Right lobe of liver (tissue), 6 donors: Measurements from ENCODE around the gene DISP3. TPM values are rescaled to one million over a fixed set of nuclear protein-coding genes. Genes with fewer than 3 reads are reported as not detected.
"Not testable (repeated sequence)": the region's sequence is repeated elsewhere in the genome, so short reads cannot be mapped to it uniquely, and the experiment has no call there.

Experiments used
- ATAC-seq, 4 donors: fragments of 200-7000 bp; cut with Tn5 transposase; one replicate each; pipeline ENCODE4 v1.9.1; 2020; ENCODE audit warnings: mild to moderate bottlenecking in 4 of 4, moderate library complexity in 4 of 4
- DNase-seq, 3 donors: peaks; one replicate each; pipeline ENCODE4 v3.0.0-alpha.2; 2020
- H3K27ac ChIP-seq, 3 donors: fragments of 200-600 bp; one replicate each; pipeline ENCODE4 v1.8.0; 2022
- H3K27me3 ChIP-seq, 2 donors: fragments of 200-600 bp; one replicate each; pipeline ENCODE4 v1.8.0; 2022
- H3K36me3 ChIP-seq, 4 donors: fragments of 200-600 bp; sonication (generic) in 1 of 4; one replicate each; pipeline versions ENCODE4 v1.5.1 to v1.8.0; 2017 to 2022; ENCODE audit warnings: control low read depth in 1 of 4
- H3K4me1 ChIP-seq, 4 donors: fragments of 200-600 bp; sonication (generic) in 1 of 4; one replicate each; pipeline versions ENCODE4 v1.5.1 to v1.8.0; 2017 to 2022; ENCODE audit warnings: control low read depth in 1 of 4
- H3K4me3 ChIP-seq, 3 donors: fragments of 200-600 bp; one replicate each; pipeline ENCODE4 v1.8.0; 2022
- H3K9me3 ChIP-seq, 4 donors: fragments of 200-600 bp; sonication (generic) in 1 of 4; one replicate each; pipeline versions ENCODE4 v1.5.1 to v1.8.0; 2017 to 2022; ENCODE audit warnings: control low read depth in 1 of 4
- POLR2A ChIP-seq: fragments of 450-650 bp; IDR thresholded peaks from one replicate; pipeline ENCODE4 v1.6.1; 2017; ENCODE audit warnings: antibody characterized with exemption, mild to moderate bottlenecking
- WGBS: methylation state at CpG from one replicate; pipeline ENCODE4 v1.1.6; 2018; ENCODE audit warnings: low coverage, low lambda C conversion rate; ENCODE audit not compliant: insufficient coverage; ENCODE audit errors: missing lambda C conversion rate; 5-methylcytosine and 5-hydroxymethylcytosine counted together
- intact Hi-C, 2 donors: fragments of 100-400 bp; cut with DNase I; formaldehyde crosslinking; loops; one replicate each; pipeline versions ENCODE4 v1.11.2 to v1.14.1; 2022
- total RNA-seq, 6 experiments: library from RNA; depleted of rRNA in 2 of 6; stranded (reverse); fragments of >200 nt in 2 of 6; fragmentation: NEBNext Ultra II Directional in 3 of 6; extraction: Animal tissue kit (Norgen Biotek cat#: 25700) in 3 of 6; gene quantifications; one replicate each; pipeline versions ENCODE4 v1.1.0 to v1.2.4, GENCODE V29; 2016 to 2023
- TF ChIP-seq, protein P1 (sequence below), 4 donors: fragments of 200-600 bp in 3 of 4; fragments of 450-650 bp in 1 of 4; IDR thresholded peaks; one replicate each; pipeline versions ENCODE4 v1.5.1 to v1.8.0; 2016 to 2022; ENCODE audit warnings: antibody characterized with exemption in 4 of 4, mild to moderate bottlenecking in 2 of 4
- donor health status: DM: no; HTN: yes; CAD: no.
- donor health status: DM: no; HTN: no; CAD: no.
- donor health status: DM: no; HTN: no; CAD: no.
- donor health status: DM: no; HTN: yes; CAD: no.
- donor health status: DM: no; HTN: yes; CAD: no.

The DISP3 gene
- total RNA-seq, 6 experiments from 2014 or later: 0.06 TPM; not detected in 5

DNA sequence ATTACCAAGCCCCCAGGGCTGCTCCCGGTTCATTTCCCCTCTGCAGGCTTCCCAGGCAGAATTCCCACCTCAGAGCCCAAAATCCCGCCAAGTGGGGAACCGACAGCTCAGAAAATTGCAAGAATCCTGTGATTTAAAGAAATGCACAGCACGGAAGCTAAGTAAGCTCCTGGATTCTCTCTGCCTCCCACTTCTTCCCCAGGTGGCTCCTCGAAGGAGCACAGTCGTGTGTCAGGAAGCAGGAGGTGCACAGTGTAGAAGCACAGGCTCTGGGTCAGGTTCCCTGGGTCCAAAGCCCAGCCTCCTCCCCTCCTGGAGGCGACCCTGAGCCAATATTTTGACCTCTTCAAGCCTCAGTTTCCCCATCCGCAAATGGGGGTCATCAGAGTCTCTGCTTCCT lies 100.6 kb downstream of the DISP3 start:
- Histone ChIP-seq H3K4me3 (no peak overlapping the region), H3K36me3 (no peaks in the 10 kb centered on the region), H3K27me3 (no peaks in the 10 kb centered on the region), H3K9me3 (no peaks in the 10 kb centered on the region), H3K27ac (no peak overlapping the region), H3K4me1 (no peaks in the 10 kb centered on the region)
- DNase-seq (no peak), ATAC-seq (no peak)
- WGBS: 37% methylated on average over 8 of the region's 8 CpGs
- intact Hi-C loops: no loop called here
- TF ChIP-seq, protein P1, sequence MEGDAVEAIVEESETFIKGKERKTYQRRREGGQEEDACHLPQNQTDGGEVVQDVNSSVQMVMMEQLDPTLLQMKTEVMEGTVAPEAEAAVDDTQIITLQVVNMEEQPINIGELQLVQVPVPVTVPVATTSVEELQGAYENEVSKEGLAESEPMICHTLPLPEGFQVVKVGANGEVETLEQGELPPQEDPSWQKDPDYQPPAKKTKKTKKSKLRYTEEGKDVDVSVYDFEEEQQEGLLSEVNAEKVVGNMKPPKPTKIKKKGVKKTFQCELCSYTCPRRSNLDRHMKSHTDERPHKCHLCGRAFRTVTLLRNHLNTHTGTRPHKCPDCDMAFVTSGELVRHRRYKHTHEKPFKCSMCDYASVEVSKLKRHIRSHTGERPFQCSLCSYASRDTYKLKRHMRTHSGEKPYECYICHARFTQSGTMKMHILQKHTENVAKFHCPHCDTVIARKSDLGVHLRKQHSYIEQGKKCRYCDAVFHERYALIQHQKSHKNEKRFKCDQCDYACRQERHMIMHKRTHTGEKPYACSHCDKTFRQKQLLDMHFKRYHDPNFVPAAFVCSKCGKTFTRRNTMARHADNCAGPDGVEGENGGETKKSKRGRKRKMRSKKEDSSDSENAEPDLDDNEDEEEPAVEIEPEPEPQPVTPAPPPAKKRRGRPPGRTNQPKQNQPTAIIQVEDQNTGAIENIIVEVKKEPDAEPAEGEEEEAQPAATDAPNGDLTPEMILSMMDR (IDR thresholded peaks at IDR 0.05): no peak
- TF ChIP-seq POLR2A: no peak

DNA sequence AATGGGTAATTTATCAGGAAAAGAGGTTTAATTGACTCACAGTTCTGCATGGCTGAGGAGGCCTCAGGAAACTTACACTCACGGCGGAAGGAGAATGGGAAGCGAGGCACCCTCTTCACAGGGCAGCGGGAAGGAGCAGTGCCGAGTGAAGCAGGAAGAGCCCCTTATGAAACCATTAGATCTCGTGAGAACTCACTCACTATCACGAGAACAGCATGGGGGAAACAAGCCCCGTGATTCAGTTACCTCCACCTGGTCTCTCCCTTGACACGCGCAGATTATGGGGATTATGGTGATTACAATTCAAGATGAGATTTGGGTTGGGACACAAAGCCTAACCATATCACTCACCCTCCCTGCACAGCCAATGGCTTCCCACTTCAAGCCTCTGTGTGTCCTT lies 101.1 kb downstream of the DISP3 start:
- DNase-seq, H3K9me3 ChIP-seq, intact Hi-C loops, ATAC-seq, H3K36me3 ChIP-seq, H3K27me3 ChIP-seq, H3K4me1 ChIP-seq, H3K4me3 ChIP-seq, H3K27ac ChIP-seq: not testable (repeated sequence)
- 21% methylated on average over 5 of the region's 10 CpGs for WGBS

DNA sequence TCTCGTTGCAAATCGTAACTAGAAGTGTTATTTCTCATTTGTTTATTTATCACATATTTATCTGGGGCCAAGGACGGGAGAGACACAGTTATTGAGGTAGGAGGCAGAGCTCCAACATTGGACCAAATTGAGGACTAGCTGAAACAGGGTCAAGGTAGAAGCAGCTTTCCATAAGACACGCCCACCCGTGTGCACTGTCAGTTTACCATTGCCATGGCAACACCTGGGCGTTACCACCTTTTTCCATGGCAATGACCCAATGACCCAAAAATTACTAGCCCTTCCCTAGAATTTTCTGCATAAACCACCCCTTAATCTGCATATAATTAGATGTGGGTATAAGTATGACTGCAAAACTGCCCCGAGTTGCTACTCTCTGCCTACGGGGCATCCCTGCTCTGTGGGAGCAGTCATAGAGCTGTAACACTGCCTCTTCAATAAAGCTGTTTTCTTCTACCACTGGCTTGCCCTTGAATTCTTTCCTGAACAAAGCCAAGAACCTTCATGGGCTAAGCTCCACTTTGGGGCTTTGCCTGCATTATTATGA lies 102.6 kb downstream of the DISP3 start:
- no peaks in the 10 kb centered on the region for H3K36me3 ChIP-seq
- H3K4me1 ChIP-seq: no peaks in the 10 kb centered on the region
- ATAC-seq (no peak), DNase-seq (peak in 1 of 3 donors; percentile 2)
- no peaks in the 10 kb centered on the region for H3K9me3 ChIP-seq
- no peak overlapping the region for H3K4me3 ChIP-seq
- TF ChIP-seq, protein P1 (IDR thresholded peaks at IDR 0.05): no peak
- no peak for TF ChIP-seq POLR2A
- intact Hi-C loops: no loop called here
- H3K27me3 ChIP-seq: no peaks in the 10 kb centered on the region
- no peak overlapping the region for H3K27ac ChIP-seq
- 41% methylated on average over 8 of the region's 8 CpGs for WGBS

DNA sequence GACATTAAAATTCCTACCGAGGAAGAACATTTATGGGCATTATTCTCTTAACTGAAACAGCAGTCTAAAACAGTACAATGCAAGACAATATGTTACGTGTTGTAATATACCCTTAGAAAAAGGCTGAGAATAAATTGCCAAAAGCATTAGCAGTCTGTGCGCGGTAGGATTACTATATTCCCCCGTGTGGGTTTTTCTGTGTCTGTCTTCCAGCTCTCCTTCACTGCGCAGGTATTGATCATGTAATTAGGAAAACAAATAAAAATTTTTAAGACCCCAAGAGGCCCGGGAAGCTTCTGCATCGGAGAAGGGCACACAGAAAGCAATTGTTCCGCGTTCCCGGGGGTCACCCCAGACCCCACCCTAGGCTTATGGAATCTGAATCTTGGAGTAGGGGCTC lies 106.4 kb downstream of the DISP3 start:
- TF ChIP-seq, protein P1 (IDR thresholded peaks at IDR 0.05): no peak
- TF ChIP-seq POLR2A: no peak
- DNase-seq (no peak), ATAC-seq (no peak)
- no peaks in the 10 kb centered on the region for H3K9me3 ChIP-seq
- H3K4me1 ChIP-seq: no peaks in the 10 kb centered on the region
- no peaks in the 10 kb centered on the region for H3K36me3 ChIP-seq
- H3K27ac ChIP-seq: no peak overlapping the region
- 60% methylated on average over 11 of the region's 11 CpGs for WGBS
- no peaks in the 10 kb centered on the region for H3K27me3 ChIP-seq
- intact Hi-C loops: no loop called here
- no peak overlapping the region for H3K4me3 ChIP-seq

Other genes with a start within 250 kb of the DISP3 start
- gene MTOR, start 216.6 kb upstream of the DISP3 start, total RNA-seq: 10 to 100 TPM; 25.1 to 35.3 (median 32.4) TPM
- gene UBIAD1, start 206.0 kb upstream of the DISP3 start, total RNA-seq: 10 to 100 TPM in 3 of 6 experiments, 1 to 10 TPM in 3; 7.0 to 11.4 (median 9.7) TPM
- gene FBXO2, start 175.3 kb downstream of the DISP3 start, total RNA-seq: 10 to 100 TPM in 4 of 6 experiments, 1 to 10 TPM in 2; 6.6 to 23.7 (median 16.0) TPM
- gene FBXO44, start 175.7 kb downstream of the DISP3 start, total RNA-seq: 10 to 100 TPM in 4 of 6 experiments, 1 to 10 TPM in 2; 8.7 to 15.3 (median 10.5) TPM
- 10 to 100 TPM in 4 of 6 experiments, 1 to 10 TPM in 2; 7.0 to 21.1 (median 11.5) TPM for gene FBXO6, start 185.0 kb downstream of the DISP3 start, total RNA-seq
- gene MAD2L2, start 202.0 kb downstream of the DISP3 start, total RNA-seq: 10 to 100 TPM; 18.0 to 66.4 (median 29.7) TPM
- gene DRAXIN, start 212.6 kb downstream of the DISP3 start, total RNA-seq: not detected